Choroid plexus epithelial cell (primary cell): ENCODE data around the gene KRTAP1-4.
"Not testable (repeated sequence)": the region's sequence is repeated elsewhere in the genome, so short reads cannot be mapped to it uniquely, and the experiment has no call there.

ENCODE experiments used
- DNase-seq: peaks from one replicate; pipeline ENCODE4 v3.0.0-alpha.2; 2010; ENCODE audit warnings: low read depth
- H3K4me3 ChIP-seq: 2 replicates; pipeline ENCODE4 v1.5.1; 2011; ENCODE audit warnings: low read depth, mild to moderate bottlenecking, control low read depth, low read length, moderate library complexity
- CTCF ChIP-seq: conservative IDR thresholded peaks from 2 replicates; pipeline ENCODE4 v1.5.1; 2011; ENCODE audit warnings: low read depth, mild to moderate bottlenecking, control low read depth, inconsistent platforms, low read length, moderate library complexity

KRTAP1-4 gene

GRCh38 chr17:41001795-41002194 lies 28.2 kb downstream of the KRTAP1-4 start:
- no peak for DNase-seq
- no peak for TF ChIP-seq CTCF
- H3K4me3 ChIP-seq, result no peak overlapping the region

GRCh38 chr17:40999563-40999962 lies 30.4 kb downstream of the KRTAP1-4 start, which contains the start of gene KRTAP3-2:
KRTAP3-2 (minus strand) TSS chr17:40999906; CDS start chr17:40999853, 53 bp downstream.
- not testable (repeated sequence) for DNase-seq, H3K4me3 ChIP-seq

GRCh38 chr17:40997361-40997760 lies 32.6 kb downstream of the KRTAP1-4 start:
- TF ChIP-seq CTCF, result no peak
- DNase-seq, result no peak
- H3K4me3 ChIP-seq, result no peak overlapping the region

- no peak overlapping the region for H3K4me3 ChIP-seq
- TF ChIP-seq CTCF, result no peak
- no peak for DNase-seq
Observed at GRCh38 chr17:40996829-40997228, 33.2 kb downstream of the KRTAP1-4 start.

- no peak for DNase-seq
- no peak for TF ChIP-seq CTCF
Observed at GRCh38 chr17:40995116-40995515, 34.9 kb downstream of the KRTAP1-4 start.

GRCh38 chr17:40993839-40994238 lies 36.2 kb downstream of the KRTAP1-4 start, which contains the start of gene KRTAP3-3:
KRTAP3-3 (minus strand) TSS chr17:40994164; CDS start chr17:40994097, 67 bp downstream.
- DNase-seq, result no peak
- no peak within 1 kb of the TSS for H3K4me3 ChIP-seq
- TF ChIP-seq CTCF, result no peak

More at GRCh38 chr17:40995116-40995515, 34.9 kb downstream of the KRTAP1-4 start:
- H3K4me3 ChIP-seq, result no peak overlapping the region

- H3K4me3 ChIP-seq, result no peak overlapping the region
- no peak for DNase-seq
- TF ChIP-seq CTCF, result no peak
Observed at GRCh38 chr17:40993084-40993483, 36.9 kb downstream of the KRTAP1-4 start.
